GM19238 (cell line): ENCODE measurements around the gene SS18L1.

Experiments used
- DNase-seq: peaks from one replicate; pipeline ENCODE4 v3.0.0; 2011; ENCODE audit warnings: low spot score; ENCODE audit not compliant: insufficient read length

The SS18L1 gene

DNA sequence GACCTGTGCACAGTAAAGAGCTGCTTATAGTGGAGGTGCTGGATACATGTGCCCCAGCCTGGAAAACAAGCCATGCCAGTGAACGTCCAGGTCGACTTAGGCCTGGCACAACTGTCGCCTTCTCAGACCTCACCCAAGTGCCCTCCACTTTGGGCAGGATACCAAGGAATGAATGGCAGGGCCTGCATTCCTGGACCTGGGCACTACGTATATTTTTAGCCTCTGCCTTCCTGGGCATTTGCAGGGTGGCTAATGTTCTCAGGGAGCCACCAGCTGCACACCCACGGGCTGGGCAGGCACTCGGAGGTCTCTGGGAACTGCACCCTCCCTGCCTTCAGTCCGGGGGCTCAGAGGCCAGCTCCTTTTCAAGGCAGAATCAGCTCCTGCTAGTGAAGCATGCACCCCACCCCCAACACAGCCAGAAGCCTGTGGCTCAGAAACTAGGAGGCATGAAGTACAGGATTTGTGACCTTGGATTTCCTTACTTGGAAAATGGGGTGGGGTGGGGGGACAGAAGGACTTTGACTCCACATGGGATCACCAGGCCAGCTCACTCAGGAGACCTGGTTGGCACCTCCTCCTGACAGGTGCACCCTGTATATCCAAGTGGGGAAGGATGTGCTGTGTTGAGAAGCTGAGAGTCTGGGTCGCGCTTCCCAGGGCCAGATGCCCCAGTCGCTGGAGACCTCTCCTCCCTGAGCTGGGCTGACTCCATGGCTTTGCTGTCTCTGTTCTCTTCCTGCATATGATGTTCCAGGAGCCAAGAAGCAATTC, 23.8 kb upstream of the SS18L1 start:
- DNase-seq = no peak

DNA sequence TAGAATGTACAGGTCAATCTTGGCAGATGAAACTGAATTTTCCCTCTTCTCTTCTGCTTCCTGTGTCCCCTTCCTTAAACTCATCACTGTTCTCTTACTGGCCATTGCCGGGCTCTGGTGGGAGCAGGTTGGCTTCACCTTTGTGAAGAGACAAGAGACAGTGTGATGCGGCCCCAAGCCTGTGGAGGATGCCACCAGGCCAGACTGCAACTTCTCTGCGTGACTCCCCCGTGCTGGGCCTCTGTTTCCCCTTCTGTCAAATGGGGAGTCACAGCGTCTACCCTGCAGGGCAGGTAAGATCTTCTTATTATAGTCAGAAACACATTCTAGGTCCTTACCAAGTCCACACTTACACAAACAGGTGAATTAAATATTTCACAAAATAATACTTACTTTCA, 23.2 kb upstream of the SS18L1 start:
- no peak for DNase-seq

GRCh38 chr20:62120990-62121775, 22.4 kb upstream of the SS18L1 start:
- no peak for DNase-seq

GRCh38 chr20:62121776-62122653, 21.6 kb upstream of the SS18L1 start, which contains the start of gene LSM14B:
Gene LSM14B, plus strand, starts transcription at chr20:62122475. Its CDS starts 192 bp downstream, at chr20:62122667.
- DNase-seq = peak; percentile 99

- DNase-seq = peak; percentile 61
Measured at GRCh38 chr20:62122654-62123449, 20.7 kb upstream of the SS18L1 start.

- no peak for DNase-seq
Measured at GRCh38 chr20:62123450-62124118, 20.0 kb upstream of the SS18L1 start.

DNA sequence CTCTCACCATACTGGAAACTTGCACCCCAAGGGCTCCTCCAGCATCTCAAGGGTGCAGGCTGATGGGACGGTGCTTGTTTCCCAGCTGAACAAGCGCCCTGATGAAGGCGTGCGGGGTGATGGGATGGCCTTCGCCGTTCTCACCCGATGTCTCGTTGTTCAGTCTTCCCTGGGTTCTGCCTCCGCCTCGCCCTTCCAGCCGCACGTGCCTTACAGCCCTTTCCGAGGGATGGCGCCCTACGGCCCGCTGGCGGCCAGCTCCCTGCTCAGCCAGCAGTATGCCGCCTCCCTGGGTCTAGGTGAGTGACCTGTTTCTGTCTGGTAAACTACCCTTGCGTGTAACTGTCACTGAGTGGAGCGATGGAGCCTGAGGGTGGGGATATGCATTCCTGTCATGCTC, 17.4 kb upstream of the SS18L1 start:
- no peak for DNase-seq

DNA sequence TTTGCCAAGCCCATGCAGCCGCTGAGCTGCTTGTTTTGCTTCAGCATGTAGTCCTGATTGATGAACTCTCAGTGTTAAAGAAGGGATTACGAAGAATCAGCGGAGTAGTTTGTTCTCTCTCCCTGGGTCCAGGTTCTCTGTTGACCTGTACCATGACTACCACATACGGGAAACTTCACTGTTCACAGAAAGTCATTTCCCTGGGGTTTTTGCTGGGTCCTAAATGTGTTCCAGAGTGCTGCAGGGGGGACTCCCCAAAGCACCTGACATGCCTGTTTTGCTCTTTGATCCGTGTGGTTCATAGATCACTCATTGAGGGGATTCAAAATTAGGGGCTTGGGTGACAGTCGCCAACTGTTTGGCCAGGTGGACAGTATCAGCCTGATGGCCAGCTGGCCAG, 15.8 kb upstream of the SS18L1 start:
- DNase-seq = no peak

GRCh38 chr20:62128502-62128901, 15.1 kb upstream of the SS18L1 start:
- no peak for DNase-seq

GRCh38 chr20:62129731-62130531, 13.6 kb upstream of the SS18L1 start:
- no peak for DNase-seq

- DNase-seq = no peak
Measured at GRCh38 chr20:62131560-62132320, 11.8 kb upstream of the SS18L1 start.

DNA sequence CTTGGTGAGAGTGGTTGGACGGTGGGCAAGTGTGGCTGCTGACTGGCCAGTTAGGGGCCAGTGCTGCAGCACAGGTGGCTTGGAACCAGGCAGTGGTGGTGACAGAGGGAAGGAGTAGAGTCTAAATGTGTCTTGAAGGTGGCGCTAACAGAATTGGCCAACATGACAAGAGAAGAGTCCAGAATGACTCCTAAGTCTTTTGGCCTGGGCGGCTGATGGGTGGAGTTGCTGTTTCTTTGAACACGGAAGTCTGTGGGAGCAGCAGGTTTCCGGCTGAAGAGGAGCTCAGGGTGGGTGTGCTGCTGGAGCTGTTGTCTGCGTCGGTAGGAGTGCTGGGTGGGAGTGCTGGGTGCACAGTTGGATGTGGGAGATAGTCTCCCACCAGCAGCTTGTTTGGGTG, 11.1 kb upstream of the SS18L1 start:
- no peak for DNase-seq

DNA sequence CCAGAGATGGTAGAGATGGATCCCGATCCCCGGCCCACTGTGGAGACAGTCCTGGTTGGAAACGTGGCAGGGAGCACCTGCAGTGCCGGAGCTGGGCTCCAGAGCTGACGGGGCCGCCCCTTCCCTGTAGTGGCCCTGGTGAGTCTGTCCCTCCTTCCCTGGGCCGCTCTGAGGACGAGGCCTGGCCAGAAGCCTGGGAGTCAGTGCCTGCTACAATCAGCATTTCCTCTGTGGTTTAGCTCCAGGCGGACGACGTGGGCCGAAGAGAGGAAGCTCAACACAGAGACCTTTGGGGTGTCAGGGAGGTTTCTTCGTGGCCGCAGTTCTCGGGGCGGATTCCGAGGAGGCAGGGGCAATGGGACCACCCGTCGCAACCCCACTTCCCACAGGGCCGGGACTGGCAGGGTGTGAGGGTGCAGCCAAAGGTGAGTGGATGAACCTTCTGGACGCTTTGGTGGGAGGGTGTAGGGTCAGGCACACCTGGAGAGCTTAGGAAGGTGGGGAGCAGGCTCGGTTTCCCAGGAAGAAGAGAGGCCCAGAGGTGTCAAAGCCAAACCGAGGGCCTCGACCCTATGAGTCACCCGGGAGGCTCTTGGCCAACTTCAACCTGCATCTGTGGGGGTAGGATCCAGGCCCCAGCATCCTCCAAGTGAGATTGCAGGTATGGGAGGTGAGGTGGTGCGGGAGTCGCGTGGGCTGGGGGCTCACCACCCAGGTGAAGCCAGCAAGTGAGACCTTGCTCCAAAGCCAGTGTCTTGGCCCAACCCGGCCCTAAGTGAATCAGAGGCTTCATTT, 10.3 kb upstream of the SS18L1 start:
- no peak for DNase-seq

DNA sequence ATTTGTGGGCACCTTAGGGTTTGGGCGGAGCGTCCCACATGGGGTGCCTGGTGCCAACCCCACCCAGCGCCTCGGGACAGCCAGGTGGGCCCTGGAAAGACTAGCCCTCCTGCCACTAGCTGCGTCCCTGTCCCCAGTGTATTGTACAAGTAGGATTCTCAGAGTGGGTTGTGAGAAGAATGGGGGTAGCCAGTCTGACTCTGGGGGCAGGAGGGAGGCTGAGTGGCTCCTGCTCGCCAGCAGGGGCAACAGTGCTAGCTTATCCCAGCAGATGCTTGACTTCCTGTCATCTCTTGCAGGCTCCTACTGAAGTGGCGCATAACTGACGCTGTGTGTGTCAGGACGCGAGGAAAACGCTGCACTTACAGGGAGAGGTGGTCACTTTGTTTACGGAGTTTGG, 9.7 kb upstream of the SS18L1 start:
- DNase-seq = no peak

GRCh38 chr20:62134735-62135231, 8.8 kb upstream of the SS18L1 start:
- no peak for DNase-seq

- no peak for DNase-seq
Measured at GRCh38 chr20:62135573-62136266, 7.8 kb upstream of the SS18L1 start.
